Measurements from ENCODE around the gene LPAR3. TPM values are rescaled to one million over a fixed set of nuclear protein-coding genes. Genes with fewer than 3 reads are reported as not detected.

LPAR3 gene
- total RNA-seq, 1 experiment from 2014 or later: not detected

GRCh38 chr1:84923317-84923716 lies 30.3 kb upstream of the LPAR3 start:
- no peak for DNase-seq
- CTCF ChIA-PET: interaction anchor here (0.7 kb wide), 1 partner anchor 481 kb away, joined by 3 read pairs; no protein-coding TSS in a partner anchor
- H3K4me1 ChIP-seq (replicated peaks; ENCODE audit: insufficient read depth): no peaks in the 10 kb centered on the region
- no peak overlapping the region for H2AFZ ChIP-seq
- no peaks in the 10 kb centered on the region for H4K20me1 ChIP-seq (ENCODE audit: insufficient read depth)
- H3K4me3 ChIP-seq: no peak overlapping the region
- intact Hi-C loops (cut with micrococcal nuclease; ENCODE audit: unreplicated experiment): no loop called here
- no peak for TF ChIP-seq EZH2 (IDR thresholded peaks at IDR 0.05; ENCODE audit: low read depth)
- TF ChIP-seq, protein P1, sequence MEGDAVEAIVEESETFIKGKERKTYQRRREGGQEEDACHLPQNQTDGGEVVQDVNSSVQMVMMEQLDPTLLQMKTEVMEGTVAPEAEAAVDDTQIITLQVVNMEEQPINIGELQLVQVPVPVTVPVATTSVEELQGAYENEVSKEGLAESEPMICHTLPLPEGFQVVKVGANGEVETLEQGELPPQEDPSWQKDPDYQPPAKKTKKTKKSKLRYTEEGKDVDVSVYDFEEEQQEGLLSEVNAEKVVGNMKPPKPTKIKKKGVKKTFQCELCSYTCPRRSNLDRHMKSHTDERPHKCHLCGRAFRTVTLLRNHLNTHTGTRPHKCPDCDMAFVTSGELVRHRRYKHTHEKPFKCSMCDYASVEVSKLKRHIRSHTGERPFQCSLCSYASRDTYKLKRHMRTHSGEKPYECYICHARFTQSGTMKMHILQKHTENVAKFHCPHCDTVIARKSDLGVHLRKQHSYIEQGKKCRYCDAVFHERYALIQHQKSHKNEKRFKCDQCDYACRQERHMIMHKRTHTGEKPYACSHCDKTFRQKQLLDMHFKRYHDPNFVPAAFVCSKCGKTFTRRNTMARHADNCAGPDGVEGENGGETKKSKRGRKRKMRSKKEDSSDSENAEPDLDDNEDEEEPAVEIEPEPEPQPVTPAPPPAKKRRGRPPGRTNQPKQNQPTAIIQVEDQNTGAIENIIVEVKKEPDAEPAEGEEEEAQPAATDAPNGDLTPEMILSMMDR (conservative IDR thresholded peaks at IDR 0.05): no peak
- BruUV-seq (replicated peaks): no TSS peak
- H3K27me3 ChIP-seq (ENCODE audit: insufficient read depth, low read depth): no peaks in the 10 kb centered on the region
- POLR2A ChIA-PET (ENCODE audit: unreplicated experiment): no interaction called here
- no peaks in the 10 kb centered on the region for H3K36me3 ChIP-seq (ENCODE audit: low read depth)
- H3K4me2 ChIP-seq: no peak overlapping the region
- H3K9me3 ChIP-seq (ENCODE audit: insufficient read depth, low read depth): no peaks in the 10 kb centered on the region
- no peaks in the 10 kb centered on the region for H3F3A ChIP-seq (ENCODE audit: insufficient read depth, low read depth)
- no peaks in the 10 kb centered on the region; the same call in 1 of the 2 replicates for H3K9me2 ChIP-seq (ENCODE audit: insufficient read depth)
- H3K27ac ChIP-seq: no peak overlapping the region
- H3K79me2 ChIP-seq (ENCODE audit: low read depth): no peaks in the 10 kb centered on the region

GRCh38 chr1:84920159-84920558 lies 27.2 kb upstream of the LPAR3 start:
- no peaks in the 10 kb centered on the region for H4K20me1 ChIP-seq (ENCODE audit: insufficient read depth)
- H3K27ac ChIP-seq: no peak overlapping the region
- no peaks in the 10 kb centered on the region for H3K4me1 ChIP-seq (replicated peaks; ENCODE audit: insufficient read depth)
- no TSS peak for BruUV-seq (replicated peaks)
- ChIA-PET POLR2A (ENCODE audit: unreplicated experiment) (no interaction called here), CTCF (no interaction called here)
- no peak for DNase-seq
- no peaks in the 10 kb centered on the region for H3K79me2 ChIP-seq (ENCODE audit: low read depth)
- no peaks in the 10 kb centered on the region for H3F3A ChIP-seq (ENCODE audit: insufficient read depth, low read depth)
- no peaks in the 10 kb centered on the region for H3K9me3 ChIP-seq (ENCODE audit: insufficient read depth, low read depth)
- H3K4me2 ChIP-seq: no peak overlapping the region
- no peaks in the 10 kb centered on the region for H3K36me3 ChIP-seq (ENCODE audit: low read depth)
- no peak overlapping the region for H3K4me3 ChIP-seq
- H3K27me3 ChIP-seq (ENCODE audit: insufficient read depth, low read depth): no peaks in the 10 kb centered on the region
- no peak overlapping the region for H2AFZ ChIP-seq
- intact Hi-C loops (cut with micrococcal nuclease; ENCODE audit: unreplicated experiment): no loop called here
- TF ChIP-seq, protein P1 (conservative IDR thresholded peaks at IDR 0.05): no peak
- TF ChIP-seq EZH2 (IDR thresholded peaks at IDR 0.05; ENCODE audit: low read depth): no peak
- no peaks in the 10 kb centered on the region; the same call in 1 of the 2 replicates for H3K9me2 ChIP-seq (ENCODE audit: insufficient read depth)

DNA sequence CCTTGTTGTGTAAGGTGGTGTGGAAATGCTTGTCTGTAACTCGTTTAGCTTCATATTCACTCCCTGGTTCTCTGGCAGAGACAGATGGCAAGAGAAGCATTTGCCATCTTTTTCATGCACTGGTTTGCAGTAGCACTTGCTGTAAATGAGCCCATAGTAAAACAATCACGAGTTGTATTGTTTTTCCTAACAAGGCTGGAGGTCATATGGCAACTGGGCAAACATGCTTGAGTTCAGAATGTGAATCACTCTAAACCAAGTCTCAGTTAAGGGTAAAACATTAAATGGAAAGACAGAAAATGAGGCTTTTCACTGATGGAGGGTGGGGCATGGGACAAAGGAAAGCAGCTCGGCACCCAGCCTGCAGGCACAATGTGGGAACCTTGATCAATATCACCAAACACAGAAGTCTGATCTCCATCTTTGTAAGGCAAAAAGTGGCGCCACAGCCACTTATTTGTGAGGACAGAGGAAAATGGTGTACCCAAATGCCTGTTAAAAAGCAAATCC lies 26.5 kb upstream of the LPAR3 start:
- Histone ChIP-seq H3K9me3 (ENCODE audit: insufficient read depth, low read depth) (no peaks in the 10 kb centered on the region), H3K4me3 (no peak overlapping the region), H4K20me1 (ENCODE audit: insufficient read depth) (no peaks in the 10 kb centered on the region), H3K36me3 (ENCODE audit: low read depth) (no peaks in the 10 kb centered on the region), H3K4me1 (replicated peaks; ENCODE audit: insufficient read depth) (no peaks in the 10 kb centered on the region), H3K4me2 (no peak overlapping the region), H3F3A (ENCODE audit: insufficient read depth, low read depth) (no peaks in the 10 kb centered on the region), H2AFZ (no peak overlapping the region), H3K27me3 (ENCODE audit: insufficient read depth, low read depth) (no peaks in the 10 kb centered on the region), H3K79me2 (ENCODE audit: low read depth) (no peaks in the 10 kb centered on the region), H3K27ac (no peak overlapping the region), H3K9me2 (ENCODE audit: insufficient read depth) (no peaks in the 10 kb centered on the region)
- intact Hi-C loops (cut with micrococcal nuclease; ENCODE audit: unreplicated experiment): no loop called here
- no TSS peak for BruUV-seq (replicated peaks)
- POLR2A ChIA-PET (ENCODE audit: unreplicated experiment): interaction anchor here (0.6 kb wide), 1 partner anchor 19 kb away, joined by 5 read pairs; no protein-coding TSS in a partner anchor
- no peak for DNase-seq
- TF ChIP-seq EZH2 (IDR thresholded peaks at IDR 0.05; ENCODE audit: low read depth): no peak
- TF ChIP-seq, protein P1 (conservative IDR thresholded peaks at IDR 0.05): no peak
- CTCF ChIA-PET: no interaction called here

Data from PC-9 (cell line).